IMR-90 (cell line): ENCODE results near the gene TMEM63A.

Source experiments
- CTCF ChIP-seq: conservative IDR thresholded peaks from 2 replicates; pipeline ENCODE4 v1.5.1; 2012; ENCODE audit warnings: mild to moderate bottlenecking, low read depth, low read length, improper control_type of control experiment
- ELK1 ChIP-seq: fragments of 150-350 bp; IDR thresholded peaks from 2 replicates; pipeline ENCODE4 v1.6.1; 2016; ENCODE audit warnings: low read depth, mild to moderate bottlenecking, low read length, moderate library complexity, borderline replicate concordance

- TF ChIP-seq CTCF (no peak), ELK1 (no peak)
Measured at GRCh38 chr1:225808136-225808535, 74.0 kb downstream of the TMEM63A start.
